GM21515 (cell line): ENCODE data around the gene RAB24.
"Not testable (repeated sequence)": the region's sequence is repeated elsewhere in the genome, so short reads cannot be mapped to it uniquely, and the experiment has no call there.

ENCODE experiments used
- ATAC-seq: cut with Tn5 transposase; IDR thresholded peaks from one replicate; pipeline ENCODE4 v1.9.1; 2021; ENCODE audit not compliant: unreplicated experiment

Gene RAB24

DNA sequence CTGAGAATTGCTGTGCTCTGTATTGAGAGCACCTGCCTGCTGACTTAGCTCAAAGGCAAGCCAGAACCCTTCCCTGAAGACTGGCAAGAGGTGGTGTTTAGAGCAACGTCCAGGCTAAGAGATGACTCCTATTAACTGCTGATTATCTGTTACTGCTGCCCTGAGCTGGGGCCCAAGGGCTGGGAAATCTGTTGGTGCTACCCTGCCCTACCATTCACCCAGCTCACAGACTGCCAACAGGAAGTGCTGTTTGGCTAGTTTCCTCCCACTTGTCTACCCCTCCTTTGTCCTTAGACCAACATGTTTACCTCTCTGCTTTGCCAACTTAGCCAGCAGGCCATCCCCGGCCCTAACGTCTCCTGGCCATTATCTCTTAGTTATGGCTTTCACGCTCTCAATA is 6.9 kb downstream of the RAB24 start:
- ATAC-seq = no peak

DNA sequence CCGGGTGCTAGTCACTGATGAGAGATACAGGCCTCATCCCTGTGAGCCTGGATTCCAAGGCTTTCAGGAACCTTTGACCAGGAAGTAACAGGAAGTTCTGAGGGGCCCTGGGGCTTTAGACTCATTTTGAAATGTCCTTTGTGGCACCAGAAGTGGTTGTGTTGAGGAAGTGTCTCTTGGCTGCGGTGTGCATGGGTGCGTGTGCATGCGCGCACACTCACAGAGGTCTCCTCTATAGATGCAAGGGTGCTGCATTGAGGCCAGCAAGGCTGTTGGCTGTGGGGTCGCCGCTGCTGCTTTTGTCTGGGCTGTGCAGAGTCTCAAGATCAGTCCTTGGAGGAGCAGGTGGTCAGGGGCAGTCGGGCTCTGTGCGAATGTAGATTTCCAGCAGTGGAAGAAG is 7.6 kb downstream of the RAB24 start:
- no peak for ATAC-seq

DNA sequence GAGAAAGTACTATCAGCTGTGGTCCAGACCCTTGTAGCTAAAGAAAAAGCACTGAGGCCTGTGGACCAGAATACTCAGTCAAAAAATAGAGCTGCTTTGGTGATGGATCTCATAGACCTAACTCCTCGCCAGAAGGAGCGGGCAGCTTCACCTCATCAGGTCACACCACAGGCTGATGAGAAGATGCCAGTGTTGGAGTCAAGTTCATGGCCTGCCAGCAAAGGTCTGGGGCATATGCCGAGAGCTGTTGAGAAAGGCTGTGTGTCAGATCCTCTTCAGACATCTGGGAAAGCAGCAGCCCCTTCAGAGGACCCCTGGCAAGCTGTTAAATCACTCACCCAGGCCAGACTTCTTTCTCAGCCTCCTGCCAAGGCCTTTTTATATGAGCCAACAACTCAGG is 8.9 kb downstream of the RAB24 start:
- ATAC-seq = no peak

DNA sequence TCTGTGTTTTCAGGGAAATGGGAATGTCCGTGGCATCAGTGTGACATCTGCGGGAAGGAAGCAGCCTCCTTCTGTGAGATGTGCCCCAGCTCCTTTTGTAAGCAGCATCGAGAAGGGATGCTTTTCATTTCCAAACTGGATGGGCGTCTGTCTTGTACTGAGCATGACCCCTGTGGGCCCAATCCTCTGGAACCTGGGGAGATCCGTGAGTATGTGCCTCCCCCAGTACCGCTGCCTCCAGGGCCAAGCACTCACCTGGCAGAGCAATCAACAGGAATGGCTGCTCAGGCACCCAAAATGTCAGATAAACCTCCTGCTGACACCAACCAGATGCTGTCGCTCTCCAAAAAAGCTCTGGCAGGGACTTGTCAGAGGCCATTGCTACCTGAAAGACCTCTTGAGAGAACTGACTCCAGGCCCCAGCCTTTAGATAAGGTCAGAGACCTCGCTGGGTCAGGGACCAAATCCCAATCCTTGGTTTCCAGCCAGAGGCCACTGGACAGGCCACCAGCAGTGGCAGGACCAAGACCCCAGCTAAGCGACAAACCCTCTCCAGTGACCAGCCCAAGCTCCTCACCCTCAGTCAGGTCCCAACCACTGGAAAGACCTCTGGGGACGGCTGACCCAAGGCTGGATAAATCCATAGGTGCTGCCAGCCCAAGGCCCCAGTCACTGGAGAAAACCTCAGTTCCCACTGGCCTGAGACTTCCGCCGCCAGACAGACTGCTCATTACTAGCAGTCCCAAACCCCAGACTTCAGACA is 9.5 kb downstream of the RAB24 start:
- ATAC-seq = no peak

DNA sequence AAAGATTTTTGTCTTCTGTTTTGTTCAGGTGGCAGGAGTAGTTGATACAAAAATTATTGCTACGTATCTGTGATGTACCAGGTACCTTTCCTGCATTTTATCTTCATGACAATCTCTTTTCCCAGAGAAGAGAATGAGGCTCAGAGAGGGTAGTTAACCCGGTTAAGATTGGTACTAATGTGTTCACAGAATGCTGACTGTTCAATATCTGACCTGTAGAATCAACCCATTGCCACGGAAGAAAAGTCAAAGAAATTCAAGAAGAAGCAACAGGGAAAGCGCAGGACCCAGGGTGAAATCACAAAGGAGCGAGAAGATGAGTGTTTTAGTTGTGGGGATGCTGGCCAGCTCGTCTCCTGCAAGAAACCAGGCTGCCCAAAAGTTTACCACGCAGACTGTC is 11.8 kb downstream of the RAB24 start:
- ATAC-seq = no peak

DNA sequence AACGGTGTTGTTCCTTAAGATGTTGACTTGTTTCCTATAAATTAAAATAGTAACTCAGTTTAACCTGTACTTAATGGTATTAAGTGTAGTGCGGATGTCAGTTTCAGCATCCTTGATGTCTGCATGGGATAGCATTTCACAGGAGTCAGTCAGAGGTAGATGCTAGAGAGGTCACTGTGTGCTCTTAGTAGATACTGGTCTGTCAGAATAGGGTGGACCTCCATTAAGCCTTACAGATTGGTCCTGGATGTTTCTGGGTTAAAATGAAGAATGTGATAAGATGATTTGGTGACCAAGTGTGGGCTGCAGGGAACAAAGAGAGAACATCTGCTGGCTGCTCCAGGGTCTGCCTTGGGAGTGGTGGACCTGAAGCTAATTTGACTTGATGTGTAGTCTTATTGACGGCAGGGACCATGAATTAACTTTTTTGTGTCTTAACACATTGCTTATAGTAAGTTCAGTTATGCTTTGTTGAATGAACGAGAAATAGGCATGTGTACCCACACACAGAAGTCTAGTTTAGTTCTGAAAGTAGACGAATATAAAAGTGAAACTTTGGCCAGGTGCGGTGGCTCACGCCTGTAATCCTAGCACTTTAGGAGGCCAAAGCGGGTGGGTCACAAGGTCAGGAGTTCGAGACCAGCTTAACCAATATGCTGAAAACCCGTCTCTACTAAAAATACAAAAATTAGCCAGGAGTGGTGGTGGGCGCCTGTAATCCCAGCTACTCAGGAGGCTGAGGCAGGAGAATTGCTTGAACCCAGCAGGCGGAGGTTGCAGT is 12.5 kb downstream of the RAB24 start:
- ATAC-seq = no peak

DNA sequence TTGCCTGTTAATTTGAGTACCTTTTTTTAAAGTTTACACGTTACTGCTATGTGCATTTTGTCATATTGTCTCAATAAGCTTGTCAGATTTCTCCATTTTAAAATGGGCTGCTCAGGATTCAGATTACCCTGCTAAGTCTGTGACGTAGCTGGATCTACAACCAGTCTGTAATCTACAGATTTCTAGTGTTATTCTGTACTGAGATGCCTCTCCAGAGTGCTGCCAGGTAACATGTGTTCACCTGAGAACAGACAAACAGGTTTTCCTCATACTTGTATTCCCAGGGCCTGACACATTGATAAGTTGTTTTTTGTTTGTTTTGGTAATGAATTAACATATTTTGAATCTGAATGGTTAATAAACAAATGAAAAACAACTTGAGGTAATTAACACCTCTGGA is 15.3 kb downstream of the RAB24 start:
- no peak for ATAC-seq

DNA sequence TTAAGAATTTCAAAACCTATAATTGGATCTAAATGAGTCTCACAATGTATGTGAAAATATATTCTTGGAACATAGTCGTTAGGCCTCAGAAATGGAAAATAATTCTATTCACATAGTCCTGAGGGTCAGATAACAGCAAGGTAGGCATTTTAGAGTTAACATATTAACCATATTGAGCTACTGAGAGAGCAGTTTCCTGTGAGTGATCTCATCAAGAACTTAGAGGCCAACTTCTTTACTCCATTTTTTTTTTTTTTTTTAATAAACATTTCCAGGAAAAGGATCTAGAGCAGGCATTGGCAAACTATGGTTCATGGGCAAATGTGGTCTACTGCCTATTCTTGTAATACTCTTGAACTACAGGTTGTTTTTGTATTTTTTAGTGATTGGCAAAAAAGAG is 26.6 kb downstream of the RAB24 start:
- no peak for ATAC-seq

DNA sequence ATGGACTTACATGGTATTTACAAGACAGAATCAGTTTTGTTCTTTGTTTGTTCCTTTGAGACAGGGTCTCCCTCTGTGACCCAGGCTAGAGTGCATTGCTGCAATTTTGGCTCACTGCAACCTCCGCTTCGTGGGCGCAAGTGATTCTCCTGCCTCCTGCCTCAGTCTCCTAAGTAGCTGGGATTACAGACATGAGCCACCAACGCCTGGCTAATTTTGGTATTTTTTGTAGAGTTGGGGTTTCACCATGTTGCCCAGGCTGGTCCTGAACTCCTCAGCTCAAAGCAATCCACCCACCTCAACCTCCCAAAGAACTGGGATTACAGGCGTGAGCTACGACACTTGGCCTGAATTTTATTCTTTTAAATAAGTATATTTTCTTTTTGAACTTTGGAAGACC is 27.6 kb downstream of the RAB24 start:
- no peak for ATAC-seq

DNA sequence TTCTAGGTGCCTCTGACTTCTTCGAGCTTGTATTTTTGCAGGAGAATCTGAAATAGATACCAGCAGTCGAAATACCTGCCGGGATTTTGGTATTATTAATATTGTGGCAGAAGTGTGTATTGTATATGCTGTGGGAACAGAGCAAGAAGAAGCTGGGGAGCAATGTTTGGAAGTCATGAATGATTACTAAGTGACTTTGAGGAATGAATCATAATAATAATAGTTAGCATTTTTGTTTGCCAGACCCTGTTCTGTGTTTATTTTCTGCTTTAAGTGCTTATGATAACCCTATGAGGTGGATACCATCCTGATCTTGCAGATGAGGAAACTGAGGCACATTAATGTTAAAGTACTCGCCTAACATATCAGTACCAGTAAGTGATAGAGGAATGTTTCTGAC is 32.4 kb downstream of the RAB24 start:
- no peak for ATAC-seq

DNA sequence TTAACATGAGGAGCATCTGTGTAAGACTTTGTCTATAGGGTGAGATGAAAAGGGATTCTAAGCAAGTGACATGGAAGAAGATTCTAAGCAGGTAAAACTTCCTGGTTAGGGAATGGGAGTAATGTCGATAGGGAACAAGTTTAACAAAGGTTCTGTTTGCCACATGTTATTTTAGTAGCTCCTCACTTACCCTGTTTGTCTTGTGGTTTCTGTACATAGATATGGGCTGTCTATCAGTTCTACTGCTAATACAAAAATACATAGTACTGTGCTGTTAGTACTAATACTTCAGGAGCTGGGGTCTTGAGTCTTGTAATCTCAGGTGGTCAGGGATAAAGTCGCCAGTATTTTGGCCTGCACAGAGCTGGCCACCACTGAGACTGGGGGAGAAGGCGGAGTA is 32.9 kb downstream of the RAB24 start:
- ATAC-seq = no peak

DNA sequence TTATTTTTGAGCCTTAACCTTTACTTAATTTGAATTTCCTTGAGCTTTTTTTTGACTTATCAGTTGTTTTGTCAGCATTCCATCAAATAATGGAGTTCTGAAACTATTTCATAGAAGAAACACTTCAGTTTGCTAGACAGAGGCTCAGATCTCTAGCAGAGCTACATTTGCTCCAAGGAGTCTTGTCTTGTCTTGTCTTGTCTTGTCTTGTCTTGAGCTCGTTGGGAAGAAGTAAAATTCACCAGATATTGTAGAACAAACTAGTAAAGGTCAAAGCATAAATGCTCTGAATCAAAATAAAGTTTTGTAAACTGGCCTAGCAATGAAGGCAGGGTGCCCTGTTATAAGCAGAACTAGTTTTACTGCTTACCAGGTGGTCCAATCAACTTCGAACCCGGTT is 33.5 kb downstream of the RAB24 start:
- no peak for ATAC-seq

DNA sequence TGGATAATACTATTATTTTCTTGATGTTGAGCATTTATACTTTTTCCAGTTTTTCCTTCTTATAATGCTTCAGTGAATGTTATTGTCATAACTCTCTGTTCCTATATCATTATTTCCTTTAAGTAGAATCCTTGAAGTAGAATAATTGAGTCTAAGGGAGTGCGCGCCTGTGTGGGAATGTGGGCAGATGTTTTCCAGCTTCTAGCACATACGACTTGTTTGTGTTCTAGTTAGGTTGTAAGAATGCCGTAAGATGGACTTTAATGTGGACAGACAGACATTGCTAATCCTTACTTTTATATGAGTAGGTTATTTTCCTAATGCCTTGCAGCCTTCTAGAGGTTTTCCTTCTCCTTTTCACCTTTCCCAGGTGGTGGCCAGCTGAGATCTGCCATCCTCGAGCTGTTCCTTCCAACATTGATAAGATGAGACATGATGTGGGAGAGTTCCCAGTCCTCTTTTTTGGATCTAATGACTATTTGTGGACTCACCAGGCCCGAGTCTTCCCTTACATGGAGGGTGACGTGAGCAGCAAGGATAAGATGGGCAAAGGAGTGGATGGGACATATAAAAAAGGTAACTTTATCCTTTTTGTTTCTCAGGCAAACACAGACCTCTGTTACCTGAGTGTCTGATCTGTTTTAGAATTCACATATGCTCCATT is 34.2 kb downstream of the RAB24 start:
- no peak for ATAC-seq

DNA sequence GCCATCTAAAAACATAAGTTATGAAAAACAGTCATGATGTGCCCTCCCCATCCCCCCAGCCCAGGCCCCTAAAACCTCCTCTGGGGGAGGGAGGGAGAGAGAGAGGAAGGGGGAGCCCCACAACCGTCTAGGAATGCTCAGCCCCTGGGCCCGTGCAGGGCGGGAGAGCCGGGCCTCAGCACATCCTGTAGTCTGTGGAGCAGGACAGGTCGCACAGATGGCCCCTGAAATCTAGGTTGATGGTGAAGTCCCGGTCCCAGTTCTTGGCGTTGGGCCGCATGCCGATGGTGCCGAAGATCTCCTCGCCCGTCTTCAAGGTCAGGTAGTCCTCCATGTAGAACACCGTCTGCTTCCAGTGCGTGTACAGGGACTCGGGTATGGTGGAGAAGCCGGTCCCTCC is 38.1 kb downstream of the RAB24 start:
- no peak for ATAC-seq

DNA sequence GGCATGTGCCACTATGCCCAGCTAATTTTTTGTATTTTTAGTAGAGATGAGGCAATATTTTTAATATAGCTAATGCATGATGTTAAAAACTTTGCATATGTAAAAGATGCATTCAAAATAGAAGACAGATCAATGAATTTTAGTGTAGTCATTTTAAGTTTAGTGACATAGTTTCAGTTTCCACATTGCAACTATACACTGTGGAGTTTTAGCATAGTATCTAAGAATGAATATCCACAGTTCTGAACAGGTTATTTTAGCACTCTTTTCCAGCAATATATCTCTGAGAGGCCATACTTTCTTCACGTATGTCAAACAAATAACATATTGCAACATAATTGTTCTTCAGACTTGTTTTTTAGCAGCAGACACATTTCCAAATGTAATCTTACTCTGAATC is 39.3 kb downstream of the RAB24 start:
- no peak for ATAC-seq

DNA sequence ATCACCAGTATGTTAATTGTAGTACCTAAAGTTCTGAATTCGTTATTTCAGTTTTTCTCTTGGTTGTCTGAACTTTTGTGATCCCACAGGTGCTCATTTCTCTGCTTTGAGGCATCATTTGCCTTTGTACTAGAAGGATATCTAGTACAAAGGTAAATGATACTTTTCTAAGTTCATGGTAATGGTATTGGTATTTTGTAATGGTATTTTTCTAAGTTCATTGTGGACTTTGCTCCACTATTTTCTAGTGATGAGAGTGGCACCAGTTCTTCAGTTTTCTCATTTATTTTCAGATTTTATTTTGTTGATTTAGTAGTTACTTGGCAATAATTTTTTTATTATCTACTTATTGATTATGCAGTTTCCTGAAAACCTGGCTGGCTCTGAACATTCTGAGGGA is 42.0 kb downstream of the RAB24 start:
- ATAC-seq = no peak

DNA sequence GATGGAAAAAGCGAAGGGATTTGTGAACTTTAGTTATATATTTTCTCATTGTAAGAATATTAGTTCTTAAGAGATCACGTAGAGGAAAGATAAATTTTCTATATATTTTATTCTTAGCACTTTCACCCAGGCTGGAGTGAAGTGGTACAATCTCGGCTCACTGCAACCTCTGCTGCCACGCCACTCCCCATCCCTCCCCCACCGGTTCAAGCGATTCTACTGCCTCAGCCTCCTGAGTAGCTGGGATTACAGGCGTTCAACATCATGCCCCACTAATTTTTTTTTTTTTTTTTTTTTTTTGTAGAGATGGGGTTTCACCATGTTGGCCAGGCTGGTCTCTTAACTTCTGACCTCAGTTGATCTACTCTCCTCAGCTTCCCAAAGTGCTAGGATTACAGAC is 42.6 kb downstream of the RAB24 start:
- ATAC-seq = no peak

DNA sequence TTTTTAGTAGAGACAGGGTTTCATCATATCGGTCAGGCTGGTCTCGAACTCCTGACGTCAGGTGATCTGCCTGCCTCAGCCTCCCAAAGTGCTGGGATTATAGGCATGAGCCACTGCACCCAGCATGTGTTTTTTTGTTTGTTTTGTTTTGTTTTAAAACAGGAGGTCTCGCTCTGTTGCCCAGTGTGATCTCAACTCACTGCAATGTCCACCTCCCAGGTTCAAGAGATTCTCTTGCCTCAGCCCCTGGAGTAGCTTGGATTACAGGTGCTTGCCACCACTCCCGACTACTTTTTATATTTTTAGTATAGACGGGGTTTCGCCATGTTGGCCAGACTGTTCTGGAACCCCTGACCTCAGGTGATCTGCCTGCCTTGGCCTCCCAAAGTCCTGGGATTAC is 44.8 kb downstream of the RAB24 start:
- ATAC-seq = not testable (repeated sequence)

DNA sequence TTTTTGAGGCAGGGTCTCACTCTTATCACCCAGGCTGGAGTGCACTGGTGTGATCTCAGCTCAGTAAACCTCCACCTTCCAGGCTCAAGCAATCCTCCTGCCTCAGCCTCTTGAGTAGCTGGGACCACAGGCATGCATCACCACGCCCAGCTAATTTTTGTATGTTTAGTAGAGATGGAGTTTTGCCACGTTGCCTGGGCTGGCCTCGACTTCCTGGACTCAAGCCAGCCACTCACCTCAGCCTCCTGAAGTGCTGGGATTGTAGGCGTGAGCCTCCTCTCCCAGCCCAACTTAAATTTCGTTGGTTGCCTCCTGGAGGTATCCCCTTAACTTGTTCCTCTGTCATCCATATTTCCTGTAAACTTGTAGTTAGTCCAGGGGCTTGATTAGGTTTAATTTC is 47.2 kb downstream of the RAB24 start:
- no peak for ATAC-seq

DNA sequence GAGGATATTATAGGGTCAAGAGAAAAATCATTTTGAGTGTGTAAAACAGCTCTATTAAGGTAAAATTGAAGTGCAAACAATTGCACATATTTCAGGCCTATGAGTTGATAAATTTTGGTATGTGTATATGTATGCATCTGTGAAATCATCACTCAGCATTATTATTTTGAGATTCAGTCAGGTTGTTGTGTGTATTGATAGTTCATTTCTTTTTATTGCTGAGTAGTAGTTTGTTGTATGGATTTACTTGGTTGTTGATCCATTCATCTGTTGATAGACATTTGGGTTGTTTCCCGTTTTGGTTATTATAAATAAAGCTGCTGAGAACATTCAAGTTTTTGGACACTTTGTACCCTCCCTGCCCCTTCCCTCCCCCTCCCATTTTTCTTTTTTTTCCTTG is 50.3 kb downstream of the RAB24 start:
- no peak for ATAC-seq
